SK-N-SH treated with all-trans-retinoic acid at 6 μM for 48 hours (cell line): ENCODE data around the gene MUC5B.
"Not testable (repeated sequence)": the region's sequence is repeated elsewhere in the genome, so short reads cannot be mapped to it uniquely, and the experiment has no call there.

ENCODE experiments used
- ATAC-seq: fragments of 200-7000 bp; cut with Tn5 transposase; 3 replicates; pipeline ENCODE4 v1.9.1; 2020; ENCODE audit warnings: mild to moderate bottlenecking, moderate library complexity
- ARNTL ChIP-seq: fragments of 450-650 bp; formaldehyde crosslinking; IDR thresholded peaks from 2 replicates; pipeline ENCODE4 v1.5.0; 2020; ENCODE audit warnings: low read depth, mild to moderate bottlenecking, moderate library complexity, borderline replicate concordance
- BACH2 ChIP-seq: fragments of 250-450 bp; sonication (Bioruptor Pico); IDR thresholded peaks from 2 replicates; pipeline ENCODE4 v1.9.0; 2021; ENCODE audit warnings: mild to moderate bottlenecking, borderline replicate concordance
- CSRNP3 ChIP-seq: fragments of 250-450 bp; sonication (Bioruptor Pico); IDR thresholded peaks from 2 replicates; pipeline ENCODE4 v1.5.1; 2021; ENCODE audit warnings: mild to moderate bottlenecking, moderate library complexity
- ESRRG ChIP-seq: fragments of 250-450 bp; sonication (Bioruptor Pico); IDR thresholded peaks from 2 replicates; pipeline ENCODE4 v1.6.1; 2021; ENCODE audit warnings: mild to moderate bottlenecking
- GLIS3 ChIP-seq: fragments of 250-450 bp; sonication (Bioruptor Pico); IDR thresholded peaks from 2 replicates; pipeline ENCODE4 v1.5.0; 2020; ENCODE audit warnings: mild to moderate bottlenecking, moderate library complexity
- ISL1 ChIP-seq: fragments of 250-450 bp; sonication (Bioruptor Pico); IDR thresholded peaks from 2 replicates; pipeline ENCODE4 v2.1.2; 2022; ENCODE audit warnings: mild to moderate bottlenecking, moderate library complexity
- OSR1 ChIP-seq: fragments of 250-450 bp; sonication (Bioruptor Pico); IDR thresholded peaks from 2 replicates; pipeline ENCODE4 v1.8.0; 2022; ENCODE audit warnings: moderate library complexity, mild to moderate bottlenecking, inconsistent platforms
- PATZ1 ChIP-seq: fragments of 250-450 bp; sonication (Bioruptor Pico); IDR thresholded peaks from 2 replicates; pipeline ENCODE4 v1.8.0; 2020; ENCODE audit warnings: mild to moderate bottlenecking, moderate library complexity, borderline replicate concordance
- POU6F1 ChIP-seq: fragments of 250-450 bp; sonication (Bioruptor Pico); IDR thresholded peaks from 2 replicates; pipeline ENCODE4 v1.8.0; 2021; ENCODE audit warnings: low read depth, mild to moderate bottlenecking, moderate library complexity, borderline replicate concordance
- PPARA ChIP-seq: fragments of 250-450 bp; sonication (Bioruptor Pico); IDR thresholded peaks from 2 replicates; pipeline ENCODE4 v1.5.0; 2020; ENCODE audit warnings: mild to moderate bottlenecking, borderline replicate concordance
- RARB ChIP-seq: fragments of 250-450 bp; sonication (Bioruptor Pico); IDR thresholded peaks from 2 replicates; pipeline ENCODE4 v1.8.0; 2021; ENCODE audit warnings: mild to moderate bottlenecking, moderate library complexity
- SNAI2 ChIP-seq: fragments of 250-450 bp; sonication (Bioruptor Pico); IDR thresholded peaks from 2 replicates; pipeline ENCODE4 v1.5.0; 2020; ENCODE audit warnings: mild to moderate bottlenecking, moderate library complexity
- TCF4 ChIP-seq: fragments of 250-450 bp; sonication (Bioruptor Pico); IDR thresholded peaks from 2 replicates; pipeline ENCODE4 v1.8.0; 2021; ENCODE audit warnings: mild to moderate bottlenecking, moderate library complexity, borderline replicate concordance
- TOX ChIP-seq: fragments of 250-450 bp; sonication (Bioruptor Pico); IDR thresholded peaks from 2 replicates; pipeline ENCODE4 v1.8.0; 2021; ENCODE audit warnings: mild to moderate bottlenecking, moderate library complexity, borderline replicate concordance
- TSHZ2 ChIP-seq: fragments of 250-450 bp; sonication (Bioruptor Pico); IDR thresholded peaks from 2 replicates; pipeline ENCODE4 v1.5.0; 2020; ENCODE audit warnings: mild to moderate bottlenecking, moderate library complexity
- ZC3H10 ChIP-seq: fragments of 250-450 bp; sonication (Bioruptor Pico); IDR thresholded peaks from 2 replicates; pipeline ENCODE4 v1.5.1; 2021; ENCODE audit warnings: mild to moderate bottlenecking, moderate library complexity
- ZFP3 ChIP-seq: fragments of 250-450 bp; sonication (Bioruptor Pico); IDR thresholded peaks from 2 replicates; pipeline ENCODE4 v1.5.0; 2020; ENCODE audit warnings: mild to moderate bottlenecking, moderate library complexity
- ZFP30 ChIP-seq: fragments of 450-650 bp; formaldehyde crosslinking; IDR thresholded peaks from 2 replicates; pipeline ENCODE4 v1.5.0; 2022; ENCODE audit warnings: mild to moderate bottlenecking, moderate library complexity
- ZNF565 ChIP-seq: fragments of 450-650 bp; formaldehyde crosslinking; conservative IDR thresholded peaks from 2 replicates; pipeline ENCODE4 v1.5.0; 2020; ENCODE audit warnings: low read depth, mild to moderate bottlenecking, moderate library complexity
- ZNF8 ChIP-seq: fragments of 450-650 bp; formaldehyde crosslinking; IDR thresholded peaks from 2 replicates; pipeline ENCODE4 v1.5.0; 2020; ENCODE audit warnings: mild to moderate bottlenecking, moderate library complexity

MUC5B gene

GRCh38 chr11:1247026-1247425, 24.2 kb downstream of the MUC5B start:
- not testable (repeated sequence) for ATAC-seq

GRCh38 chr11:1248951-1249350, 26.1 kb downstream of the MUC5B start:
- not testable (repeated sequence) for ATAC-seq

- not testable (repeated sequence) for ATAC-seq
These were observed 27.5 kb downstream of the MUC5B start for GRCh38 chr11:1250411-1250810.

- TF ChIP-seq ARNTL (CRISPR knock-in tag) (no peak), ZFP3 (CRISPR knock-in tag) (no peak)
- ATAC-seq = no peak
These were observed 28.4 kb downstream of the MUC5B start for GRCh38 chr11:1251236-1251770.

GRCh38 chr11:1252371-1253102, 29.7 kb downstream of the MUC5B start:
- no peak for ATAC-seq
- TF ChIP-seq CSRNP3 (CRISPR knock-in tag) (no peak), OSR1 (no peak), ZNF565 (CRISPR knock-in tag) (no peak), ISL1 (no peak), POU6F1 (no peak)

- no peak for ATAC-seq
- TF ChIP-seq SNAI2 (CRISPR knock-in tag) = no peak
- TF ChIP-seq, all 23 proteins: peak for 0
These were observed 30.2 kb downstream of the MUC5B start for GRCh38 chr11:1253103-1253485.

- ATAC-seq = no peak
- TF ChIP-seq ZFP30 = no peak
- no peak for TF ChIP-seq ZC3H10 (CRISPR knock-in tag)
- TF ChIP-seq ARNTL (CRISPR knock-in tag) = no peak
- no peak for TF ChIP-seq TSHZ2
- no peak for TF ChIP-seq TOX (CRISPR knock-in tag)
- TF ChIP-seq OSR1 = no peak
- TF ChIP-seq BACH2 (CRISPR knock-in tag) = no peak
- TF ChIP-seq PPARA = no peak
- no peak for TF ChIP-seq ZNF8 (CRISPR knock-in tag)
- TF ChIP-seq PATZ1 (CRISPR knock-in tag) = no peak
- no peak for TF ChIP-seq ZFP3 (CRISPR knock-in tag)
- TF ChIP-seq SNAI2 (CRISPR knock-in tag) = no peak
- TF ChIP-seq ESRRG (CRISPR knock-in tag) = no peak
- no peak for TF ChIP-seq GLIS3
- no peak for TF ChIP-seq ZNF565 (CRISPR knock-in tag)
- TF ChIP-seq RARB = no peak
- TF ChIP-seq TCF4 (CRISPR knock-in tag) = no peak
- TF ChIP-seq POU6F1 = no peak
These were observed 31.3 kb downstream of the MUC5B start for GRCh38 chr11:1254086-1254648.
